AG09319 (cell line): ENCODE measurements around the gene PANX2.

ENCODE experiments used
- DNase-seq: peaks from one replicate; pipeline ENCODE4 v3.0.0-alpha.2; 2010; ENCODE audit warnings: low read depth; ENCODE audit errors: extremely low read depth
- TF ChIP-seq, protein P1 (sequence below): IDR thresholded peaks from 2 replicates; pipeline ENCODE4 v1.5.1; 2011; ENCODE audit warnings: low read depth, mild to moderate bottlenecking, inconsistent platforms, low read length, moderate library complexity

The PANX2 gene

GRCh38 chr22:50194037-50194805, 23.7 kb downstream of the PANX2 start:
- TF ChIP-seq, protein P1, sequence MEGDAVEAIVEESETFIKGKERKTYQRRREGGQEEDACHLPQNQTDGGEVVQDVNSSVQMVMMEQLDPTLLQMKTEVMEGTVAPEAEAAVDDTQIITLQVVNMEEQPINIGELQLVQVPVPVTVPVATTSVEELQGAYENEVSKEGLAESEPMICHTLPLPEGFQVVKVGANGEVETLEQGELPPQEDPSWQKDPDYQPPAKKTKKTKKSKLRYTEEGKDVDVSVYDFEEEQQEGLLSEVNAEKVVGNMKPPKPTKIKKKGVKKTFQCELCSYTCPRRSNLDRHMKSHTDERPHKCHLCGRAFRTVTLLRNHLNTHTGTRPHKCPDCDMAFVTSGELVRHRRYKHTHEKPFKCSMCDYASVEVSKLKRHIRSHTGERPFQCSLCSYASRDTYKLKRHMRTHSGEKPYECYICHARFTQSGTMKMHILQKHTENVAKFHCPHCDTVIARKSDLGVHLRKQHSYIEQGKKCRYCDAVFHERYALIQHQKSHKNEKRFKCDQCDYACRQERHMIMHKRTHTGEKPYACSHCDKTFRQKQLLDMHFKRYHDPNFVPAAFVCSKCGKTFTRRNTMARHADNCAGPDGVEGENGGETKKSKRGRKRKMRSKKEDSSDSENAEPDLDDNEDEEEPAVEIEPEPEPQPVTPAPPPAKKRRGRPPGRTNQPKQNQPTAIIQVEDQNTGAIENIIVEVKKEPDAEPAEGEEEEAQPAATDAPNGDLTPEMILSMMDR, result no peak
- DNase-seq, result no peak

GRCh38 chr22:50196256-50196655, 25.7 kb downstream of the PANX2 start:
- DNase-seq, result no peak
- TF ChIP-seq, protein P1, result no peak

DNA sequence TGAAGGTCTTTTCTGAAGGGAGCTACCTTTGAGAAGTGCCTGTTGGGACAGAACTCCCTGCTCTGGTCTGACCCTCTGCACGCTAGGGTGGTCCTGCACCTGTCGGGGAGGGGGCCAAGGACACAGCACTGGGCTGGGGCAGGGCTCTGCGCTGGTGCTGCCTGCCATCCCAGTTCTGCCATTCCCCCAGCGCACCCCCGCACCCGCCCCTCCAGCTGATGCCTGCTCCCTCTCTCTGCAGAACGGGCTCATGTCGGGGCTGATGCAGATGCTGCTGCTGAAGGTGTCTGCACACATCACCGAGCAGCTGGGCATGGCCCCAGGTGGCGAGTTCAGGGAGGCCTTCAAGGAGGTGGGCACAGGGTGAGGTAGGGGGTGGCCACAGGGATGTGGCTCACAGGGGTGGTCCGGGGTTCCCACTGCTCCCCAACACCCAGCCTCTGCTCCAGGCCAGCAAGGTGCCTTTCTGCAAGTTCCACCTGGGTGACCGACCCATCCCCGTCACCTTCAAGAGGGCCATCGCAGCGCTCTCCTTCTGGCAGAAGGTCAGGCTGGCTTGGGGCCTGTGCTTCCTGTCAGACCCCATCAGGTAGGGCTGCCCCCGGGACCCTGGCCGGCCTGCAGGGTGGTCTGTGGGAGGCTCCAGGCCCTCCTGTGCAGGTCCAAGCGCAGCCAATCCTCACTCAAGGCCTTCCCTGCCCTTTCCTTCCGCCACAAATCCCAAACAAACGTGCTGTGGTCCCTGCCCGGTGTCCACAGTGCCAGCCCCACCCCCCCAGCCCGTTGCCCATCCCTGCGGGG, 26.7 kb downstream of the PANX2 start:
- no peak for DNase-seq
- TF ChIP-seq, protein P1, result no peak

- TF ChIP-seq, protein P1, result no peak
- no peak for DNase-seq
Observed at GRCh38 chr22:50197856-50198623, 27.5 kb downstream of the PANX2 start.

DNA sequence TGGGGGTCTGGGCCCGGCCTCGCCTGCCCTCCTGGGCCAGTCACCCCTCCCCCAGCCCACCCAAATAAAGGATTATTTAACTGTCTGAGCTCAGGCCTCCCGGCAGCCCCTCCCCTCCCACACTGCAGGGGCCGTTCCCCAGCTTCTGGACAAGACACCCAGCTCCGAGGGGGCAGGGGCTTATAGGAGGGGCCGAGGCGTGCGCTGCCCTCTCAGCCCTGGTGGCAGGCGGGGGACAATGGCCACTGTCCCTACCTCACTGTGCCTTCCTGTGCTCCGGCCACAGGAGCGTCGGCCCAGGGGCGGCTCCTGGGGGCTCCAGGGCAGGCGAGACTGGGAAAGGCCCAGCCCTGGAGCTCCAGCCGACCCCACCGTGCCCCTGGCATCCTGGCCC, 28.1 kb downstream of the PANX2 start:
- DNase-seq, result no peak
- TF ChIP-seq, protein P1, result no peak

DNA sequence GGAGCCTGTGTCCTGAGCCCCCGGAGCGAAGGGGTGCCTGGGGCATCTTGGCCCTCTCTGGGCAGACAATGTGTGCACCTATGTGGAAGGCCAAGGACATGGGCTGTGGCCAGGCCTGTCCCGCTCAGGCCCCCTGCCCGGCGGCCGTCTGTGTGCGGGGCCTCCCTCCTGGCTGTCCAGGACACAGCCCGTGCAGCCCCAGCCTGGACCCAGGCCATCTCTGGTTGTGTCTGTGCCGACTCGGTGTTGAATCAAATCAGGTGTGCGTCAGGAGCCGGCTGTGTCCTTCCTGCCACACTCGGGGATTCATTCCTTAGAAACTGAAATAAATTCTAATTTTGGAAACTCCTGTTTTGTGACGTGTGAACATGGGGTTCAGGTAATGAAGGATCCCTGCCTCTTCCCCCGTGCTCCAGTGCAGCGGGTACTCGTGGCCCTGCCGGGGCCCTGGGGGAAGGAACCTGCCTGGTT, 28.8 kb downstream of the PANX2 start:
- no peak for DNase-seq
- TF ChIP-seq, protein P1, result no peak
